Measurements from ENCODE around the gene RSRC1.
"Not testable (repeated sequence)": the region's sequence is repeated elsewhere in the genome, so short reads cannot be mapped to it uniquely, and the experiment has no call there.

Gene RSRC1

DNA sequence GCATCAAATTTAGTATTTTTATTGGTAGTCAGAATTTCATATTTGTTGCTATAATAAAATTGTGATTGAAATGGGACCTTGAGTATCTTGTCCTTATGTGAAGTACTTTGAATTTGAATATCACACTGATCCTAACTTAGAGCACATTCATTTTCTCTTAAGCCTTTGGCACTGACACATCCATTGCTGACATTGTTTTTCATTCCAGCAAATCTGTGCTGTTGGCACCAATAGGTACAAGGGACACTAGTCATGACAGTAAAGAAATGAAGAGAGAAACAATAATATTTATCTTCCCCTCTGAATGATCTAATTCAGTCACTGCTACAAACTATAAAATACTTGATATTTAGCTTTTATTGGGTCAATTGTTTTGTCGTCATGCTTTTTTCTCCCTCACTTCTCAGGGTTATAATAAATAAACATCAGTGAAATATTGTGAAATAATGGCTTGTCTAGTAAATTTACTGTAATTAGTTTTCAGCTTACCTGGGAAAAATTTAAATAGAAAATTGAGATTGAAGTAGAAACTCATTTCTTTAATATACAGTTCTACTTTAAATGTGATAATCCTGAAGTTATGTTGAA is 294.3 kb downstream of the RSRC1 start:
- no peak for DNase-seq
- ATAC-seq: no peak

DNA sequence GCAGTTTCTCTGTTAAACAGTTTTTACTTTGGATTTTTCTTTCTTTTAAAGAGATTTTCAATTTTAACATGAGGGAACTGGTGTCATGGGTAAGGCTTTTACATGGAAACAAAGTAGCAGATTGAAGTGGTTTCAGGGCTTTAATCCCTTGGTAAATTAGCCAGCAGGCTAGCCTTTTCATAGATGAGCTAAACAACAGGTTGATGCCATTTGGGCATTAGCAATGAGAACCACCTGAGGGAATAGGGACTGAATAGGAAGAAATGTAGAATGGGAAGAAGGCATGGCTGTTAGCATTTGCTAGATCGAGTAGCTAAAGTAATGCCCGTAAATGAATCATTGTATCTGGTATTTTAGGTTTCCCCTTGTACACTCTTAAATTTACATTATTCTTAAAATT is 295.6 kb downstream of the RSRC1 start:
- no peak for ATAC-seq
- no peak for DNase-seq

DNA sequence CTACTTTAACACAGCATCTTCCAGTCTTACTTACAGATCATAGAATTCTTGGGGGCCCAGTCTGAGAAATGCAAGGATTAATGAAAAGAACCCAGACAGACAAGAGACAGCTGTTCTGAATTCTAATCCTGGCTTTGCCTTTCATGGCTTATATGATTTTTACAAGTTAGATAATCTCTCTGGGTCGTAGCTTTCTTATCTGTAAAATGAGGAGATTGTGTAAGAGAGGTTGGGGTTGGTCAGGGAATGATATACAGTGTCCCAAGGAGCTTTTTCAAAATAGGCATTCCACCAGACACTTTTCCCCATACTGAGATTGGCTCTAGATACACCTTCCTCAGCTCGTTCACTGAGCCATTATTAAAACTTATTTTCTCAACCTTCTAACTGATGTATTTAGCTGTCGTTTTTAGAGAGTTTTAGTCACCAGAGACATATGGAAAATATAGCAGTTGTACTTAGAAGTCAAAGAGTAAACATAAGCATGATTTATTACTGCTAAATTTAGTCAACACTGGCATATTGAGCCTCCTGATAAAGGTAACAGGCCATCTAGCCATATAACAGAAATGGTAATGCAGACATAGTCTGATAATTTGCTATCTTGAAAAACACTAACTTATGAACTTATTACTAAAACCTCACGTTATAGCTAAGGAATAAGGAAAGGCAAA is 298.1 kb downstream of the RSRC1 start:
- ATAC-seq (no peak), DNase-seq (no peak)

DNA sequence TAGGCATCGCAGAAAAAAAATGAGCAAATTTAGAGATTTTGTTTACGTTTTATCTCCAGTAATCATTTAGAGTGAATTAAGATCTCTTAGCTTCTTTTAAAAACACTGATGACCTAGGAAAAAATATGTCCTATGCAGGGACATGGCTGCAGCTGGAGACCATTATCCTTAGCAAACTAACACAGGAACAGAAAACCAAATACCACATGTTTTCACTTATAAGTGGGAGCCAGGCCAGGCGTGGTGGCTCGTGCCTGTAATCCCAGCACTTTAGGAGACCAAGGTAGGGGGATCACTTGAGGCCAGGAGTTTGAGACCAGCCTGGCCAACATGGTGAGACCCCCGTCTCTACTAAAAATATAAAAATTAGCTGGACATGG is 298.6 kb downstream of the RSRC1 start:
- not testable (repeated sequence) for ATAC-seq, DNase-seq

DNA sequence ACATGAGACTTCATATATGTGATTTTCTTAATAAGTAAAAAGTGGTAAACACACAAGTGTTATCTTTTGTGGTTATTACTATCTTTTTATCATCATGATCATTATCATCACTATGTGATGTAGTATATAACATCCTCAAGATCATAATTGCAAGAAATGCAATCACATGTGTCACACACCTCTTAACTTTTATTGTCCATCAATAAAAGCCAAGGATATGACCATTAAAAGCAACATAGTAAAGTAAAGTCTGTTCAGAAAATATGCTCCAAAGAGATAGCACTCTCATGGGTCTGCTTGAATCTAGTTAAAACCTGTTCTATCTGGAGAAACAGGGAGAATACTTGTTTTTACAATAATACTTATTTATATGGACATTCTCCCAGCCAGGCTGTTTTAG is 308.1 kb downstream of the RSRC1 start:
- ATAC-seq (no peak), DNase-seq (no peak)

DNA sequence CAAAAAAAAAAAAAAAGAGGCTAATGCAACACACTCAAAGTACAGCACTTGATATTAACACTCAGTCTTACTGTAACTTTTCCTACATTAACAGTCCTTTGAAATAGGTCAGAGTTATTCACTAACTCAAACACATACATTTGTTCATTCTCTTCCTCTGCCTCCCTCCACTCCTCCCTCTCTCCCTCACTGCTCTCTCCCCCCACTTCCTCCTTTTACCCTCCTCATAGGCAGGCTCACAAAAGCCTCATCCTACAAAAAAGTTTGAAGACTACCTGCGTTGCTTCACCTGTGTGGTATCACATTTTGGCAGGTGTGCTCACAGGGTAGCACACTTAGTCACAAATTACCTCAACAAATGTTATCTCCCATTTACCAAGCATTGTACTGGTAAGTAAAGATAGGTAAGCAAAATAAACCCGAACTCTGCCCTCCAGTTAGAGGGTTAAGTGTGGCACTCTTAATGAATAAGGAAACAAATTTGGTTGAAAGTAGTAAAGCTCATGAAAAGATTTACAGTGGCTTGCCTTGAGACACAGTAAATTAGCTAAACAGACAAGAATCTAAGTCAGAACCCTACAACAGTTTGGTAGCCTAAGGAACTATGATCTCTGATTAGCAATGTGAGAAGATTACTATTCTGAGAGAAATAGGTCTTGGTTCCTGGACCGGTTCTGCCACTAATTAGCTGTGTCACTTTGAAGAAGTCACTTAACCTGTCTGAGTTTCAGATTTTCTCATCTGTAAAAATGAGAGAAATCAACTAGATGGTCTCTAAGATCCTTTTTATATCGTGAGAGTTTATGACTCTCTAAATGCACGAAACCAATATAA is 310.1 kb downstream of the RSRC1 start:
- ATAC-seq (no peak), DNase-seq (no peak)

DNA sequence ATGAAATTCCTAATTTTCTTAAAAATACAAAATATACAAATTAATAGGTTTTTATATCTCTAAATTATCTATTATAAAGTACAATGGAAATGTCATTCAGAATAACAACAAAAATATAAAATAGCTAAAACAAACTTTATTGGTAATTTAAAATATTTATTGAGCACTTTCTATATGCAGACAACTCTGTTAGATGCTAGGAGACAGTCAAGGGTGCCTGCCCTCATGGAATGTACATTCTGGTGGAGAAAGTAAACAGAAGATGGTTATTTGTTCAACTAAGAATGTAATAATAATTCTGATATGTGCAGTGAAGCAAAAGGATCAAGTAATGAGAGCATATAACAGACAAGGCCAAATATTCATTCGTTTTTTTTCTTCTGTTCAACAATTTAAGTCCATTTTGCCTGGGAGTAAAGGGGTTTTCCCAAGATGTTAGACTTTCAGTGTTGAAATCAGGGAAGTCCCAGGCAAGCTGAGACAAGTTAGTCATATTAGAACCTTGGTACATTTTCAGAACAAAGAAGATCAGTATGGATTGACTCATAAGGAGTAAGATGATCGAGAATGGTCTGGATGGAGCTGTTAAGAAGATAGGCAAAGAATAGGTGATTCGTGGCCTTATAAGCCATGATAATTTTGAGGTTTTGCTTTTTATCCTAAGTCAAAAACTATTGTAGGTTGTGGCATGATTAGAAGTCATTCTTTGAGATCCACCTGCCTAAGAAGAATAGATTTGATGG is 310.9 kb downstream of the RSRC1 start:
- peak; percentile 98 for ATAC-seq

DNA sequence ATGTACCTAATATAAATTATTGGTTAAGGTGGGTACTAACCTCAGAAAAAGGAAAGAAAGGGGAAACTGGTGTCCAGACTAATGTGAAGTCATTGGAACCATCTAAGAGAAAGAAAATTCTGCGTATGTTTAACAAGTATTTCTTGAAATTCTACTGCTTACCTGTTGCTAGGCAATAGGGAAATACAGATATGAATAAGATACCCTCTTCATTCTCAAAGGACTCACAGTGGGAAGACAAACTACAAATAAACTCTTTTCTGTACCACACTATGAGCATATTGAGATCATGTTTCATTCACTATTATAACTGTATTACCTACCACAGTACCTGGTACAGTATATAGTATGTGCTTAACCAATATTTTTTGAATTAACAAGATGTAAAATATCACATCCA is 320.6 kb downstream of the RSRC1 start:
- no peak for DNase-seq
- ATAC-seq: no peak

More for the DNA sequence above, 310.9 kb downstream of the RSRC1 start:
- no peak for DNase-seq

DNA sequence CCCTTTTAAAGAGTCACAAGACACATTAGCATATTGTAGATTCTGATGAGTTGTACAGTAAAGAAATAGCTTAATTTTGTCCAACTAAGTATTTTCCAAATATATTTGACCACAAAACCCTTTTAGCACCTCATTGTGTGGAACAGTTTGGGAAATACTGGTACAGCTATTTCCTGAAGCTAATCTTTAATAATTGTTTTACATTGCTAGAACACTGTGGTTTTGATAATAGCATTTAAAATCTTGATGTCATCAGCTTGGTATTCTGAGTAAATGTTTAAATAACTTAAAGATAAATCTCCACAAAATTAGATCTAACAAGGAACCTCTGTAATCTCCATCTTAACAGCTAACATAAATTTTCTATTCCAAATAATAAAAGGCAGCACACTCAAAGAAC is 321.1 kb downstream of the RSRC1 start:
- no peak for DNase-seq
- ATAC-seq: no peak

DNA sequence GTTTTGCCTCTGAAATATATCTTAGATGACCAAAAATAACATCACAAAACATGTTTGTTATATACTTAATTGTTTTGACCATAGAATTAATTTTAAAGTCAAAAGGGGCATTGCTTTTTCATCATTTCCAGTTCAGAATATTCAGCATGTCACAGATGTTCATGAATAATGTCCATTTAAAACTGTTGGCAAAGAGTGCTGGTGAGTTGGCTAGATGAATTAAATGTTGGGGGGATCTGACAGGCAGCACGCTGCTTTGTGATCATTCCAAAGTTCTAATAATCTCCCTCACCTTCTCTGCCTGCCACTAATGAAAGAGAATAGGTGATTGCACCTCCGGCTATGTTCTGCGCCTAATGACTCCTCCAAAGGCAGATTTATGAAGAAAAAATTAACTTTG is 321.9 kb downstream of the RSRC1 start:
- ATAC-seq (no peak), DNase-seq (no peak)

DNA sequence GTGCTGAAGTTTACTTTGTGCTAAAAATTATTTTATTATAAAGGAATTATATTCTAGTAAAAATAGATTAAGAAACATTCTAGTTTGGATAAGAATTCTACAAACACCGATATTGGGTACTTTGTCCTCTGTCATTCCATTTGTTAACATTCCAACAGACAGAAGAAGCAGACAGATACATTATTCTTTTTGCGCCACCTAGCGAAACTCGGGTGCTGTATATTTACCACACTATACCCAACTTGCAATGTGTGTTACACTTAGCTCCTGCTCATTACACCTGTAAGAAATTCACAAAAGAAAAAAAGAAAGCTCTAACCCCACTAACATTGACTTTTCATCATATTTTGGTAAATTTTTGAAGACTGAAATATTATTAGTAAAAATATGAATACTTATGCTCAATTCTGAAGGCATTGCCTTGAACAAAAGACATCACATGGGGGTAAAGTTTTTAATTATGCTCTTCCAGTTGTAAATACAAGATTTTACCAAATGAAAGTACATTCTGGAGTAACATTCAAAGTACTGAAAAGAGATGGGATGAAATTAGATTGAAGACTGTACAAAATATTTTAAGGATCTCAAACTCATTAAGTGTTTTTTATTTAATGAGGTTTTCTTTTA is 324.6 kb downstream of the RSRC1 start:
- DNase-seq: peak; percentile 28
- no peak for ATAC-seq

DNA sequence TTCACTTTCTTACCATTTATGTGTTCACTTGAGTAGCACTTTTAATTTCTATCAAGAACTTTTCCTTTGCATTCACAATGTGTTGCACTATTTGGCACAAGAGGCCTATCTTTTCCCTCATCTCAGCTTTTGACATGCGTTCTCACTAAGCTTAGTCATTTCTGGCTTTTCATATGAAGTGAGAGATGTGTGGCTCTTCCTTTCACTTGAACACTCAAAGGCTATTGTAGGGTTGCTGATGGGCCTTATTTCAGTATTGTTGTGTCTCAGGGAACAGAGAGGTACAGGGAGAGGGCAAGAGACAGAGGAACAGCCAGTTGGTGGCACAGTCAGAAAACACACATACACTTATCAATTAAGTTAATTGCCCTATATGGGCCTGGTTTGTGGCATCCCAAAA is 333.7 kb downstream of the RSRC1 start:
- no peak for DNase-seq
- ATAC-seq: peak; percentile 63

DNA sequence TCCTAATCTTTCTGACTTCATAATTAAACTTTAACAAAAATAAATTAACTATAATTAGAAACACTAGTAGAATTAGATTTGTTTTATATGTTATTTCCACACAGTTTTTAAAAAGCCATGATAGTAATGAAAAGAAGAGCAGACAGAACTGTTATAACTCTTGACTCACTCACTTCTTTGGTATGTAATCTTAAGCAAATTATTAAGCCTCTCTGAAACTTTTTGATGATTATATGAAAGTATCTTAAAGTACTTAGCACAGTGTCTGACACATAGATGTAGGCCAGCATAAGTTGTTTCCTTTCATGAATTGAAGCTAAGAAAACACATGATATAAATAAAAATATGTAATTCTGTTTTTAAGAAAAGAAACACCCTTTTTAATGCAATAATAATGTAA is 337.5 kb downstream of the RSRC1 start:
- no peak for DNase-seq
- no peak for ATAC-seq

DNA sequence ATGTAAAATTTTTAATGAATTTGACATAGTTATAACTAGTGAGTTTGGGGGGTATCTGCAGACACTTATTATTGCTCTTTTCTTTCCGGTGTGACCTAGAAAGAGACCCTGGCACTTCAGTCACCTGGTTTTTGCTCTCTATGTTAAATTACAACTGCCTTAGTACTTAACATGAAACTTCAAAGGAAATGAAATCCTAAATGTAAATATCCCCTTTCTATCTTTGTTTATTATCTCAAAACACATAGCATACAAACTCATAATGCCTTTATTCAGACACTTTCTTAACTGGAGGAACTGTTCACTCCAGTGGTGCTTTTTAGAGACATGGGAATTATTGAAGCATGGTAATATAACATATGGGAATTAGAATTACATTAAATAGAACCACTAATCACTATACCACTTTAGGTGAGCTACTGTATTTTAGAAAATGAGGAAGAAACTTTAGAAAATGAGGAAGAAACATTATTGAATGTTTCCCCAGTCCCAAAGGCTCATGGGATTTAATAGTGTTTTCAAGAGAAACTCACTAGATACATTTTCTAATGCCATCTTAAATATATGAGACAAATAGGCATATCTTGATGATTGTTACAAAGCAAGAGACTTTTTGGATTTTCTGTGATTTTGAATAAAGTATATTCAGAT is 341.6 kb downstream of the RSRC1 start:
- ATAC-seq: no peak

DNA sequence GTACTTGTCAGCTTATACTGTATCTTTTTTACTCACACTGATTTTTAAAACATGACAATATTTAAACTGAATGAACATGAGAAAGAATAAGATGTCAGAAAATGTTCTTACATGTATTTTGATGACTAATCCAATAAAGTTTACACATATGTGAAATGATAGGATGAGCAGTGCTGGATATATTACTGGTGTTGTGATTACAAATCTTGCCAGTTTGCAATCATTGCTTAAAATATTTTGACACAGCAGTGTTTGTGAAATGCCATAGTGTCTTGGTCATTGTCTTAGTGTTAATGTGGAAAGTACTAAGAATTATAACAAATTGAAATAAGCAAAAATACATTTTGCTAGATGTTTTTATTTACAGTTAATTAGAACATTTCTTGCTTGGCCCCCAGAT is 342.4 kb downstream of the RSRC1 start:
- no peak for ATAC-seq
- no peak for DNase-seq

More for the DNA sequence above, 341.6 kb downstream of the RSRC1 start:
- DNase-seq: no peak

DNA sequence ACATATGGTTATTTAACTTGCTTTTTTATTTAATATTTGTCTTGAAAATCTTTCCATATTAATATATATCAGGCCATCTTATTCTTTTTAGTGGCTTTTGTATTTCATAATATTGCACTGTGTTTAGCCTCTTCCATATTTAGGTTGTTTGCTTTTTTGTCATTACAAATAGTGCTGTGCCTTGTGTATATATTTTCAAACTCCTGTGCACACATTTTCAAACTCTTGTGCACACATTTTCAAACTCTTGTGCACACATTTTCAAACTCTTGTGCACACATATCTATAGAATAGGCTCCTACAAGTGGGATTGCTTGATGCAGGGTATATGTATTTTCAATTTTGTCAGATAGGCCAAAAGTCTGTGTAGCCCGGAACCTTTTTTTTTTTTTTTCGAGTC is 343.1 kb downstream of the RSRC1 start:
- ATAC-seq (no peak), DNase-seq (no peak)

DNA sequence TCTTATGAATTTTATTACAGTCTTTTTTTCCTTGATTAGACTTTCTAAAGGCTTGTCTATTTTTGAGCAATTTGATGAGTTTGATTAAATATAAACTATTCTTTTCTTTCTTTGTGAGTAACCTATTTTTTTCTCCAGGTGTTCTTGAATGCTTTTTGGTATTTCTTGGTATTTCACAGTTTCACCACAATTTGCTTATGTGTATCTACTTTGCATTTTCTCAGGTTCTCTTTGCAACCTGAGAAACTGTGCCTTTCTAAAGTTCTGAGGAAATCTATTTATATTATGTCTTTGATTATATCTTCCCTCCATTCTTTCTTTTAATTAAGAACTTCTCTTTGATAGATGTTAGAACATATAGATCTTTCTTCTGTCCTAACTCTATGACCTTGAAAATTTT is 344.0 kb downstream of the RSRC1 start:
- DNase-seq: no peak
- no peak for ATAC-seq

DNA sequence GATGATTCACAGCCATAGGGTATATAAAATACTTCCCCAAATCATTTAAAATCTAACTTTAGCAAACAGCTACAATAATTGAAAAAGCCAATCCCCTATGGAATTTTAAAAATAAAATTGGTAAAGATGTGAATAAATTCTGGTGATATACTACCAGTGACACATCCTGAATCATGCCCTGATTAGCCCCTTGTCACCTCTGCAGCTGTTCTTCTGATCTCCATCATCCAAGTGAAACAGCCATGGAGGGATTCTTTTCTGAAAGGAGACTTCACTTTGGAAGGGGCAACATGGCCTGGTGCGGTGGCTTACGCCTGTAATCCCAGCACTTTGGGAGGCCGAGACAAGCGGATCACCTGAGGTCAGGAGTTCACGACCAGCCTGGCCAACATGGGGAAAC is 345.5 kb downstream of the RSRC1 start:
- ATAC-seq: no peak

DNA sequence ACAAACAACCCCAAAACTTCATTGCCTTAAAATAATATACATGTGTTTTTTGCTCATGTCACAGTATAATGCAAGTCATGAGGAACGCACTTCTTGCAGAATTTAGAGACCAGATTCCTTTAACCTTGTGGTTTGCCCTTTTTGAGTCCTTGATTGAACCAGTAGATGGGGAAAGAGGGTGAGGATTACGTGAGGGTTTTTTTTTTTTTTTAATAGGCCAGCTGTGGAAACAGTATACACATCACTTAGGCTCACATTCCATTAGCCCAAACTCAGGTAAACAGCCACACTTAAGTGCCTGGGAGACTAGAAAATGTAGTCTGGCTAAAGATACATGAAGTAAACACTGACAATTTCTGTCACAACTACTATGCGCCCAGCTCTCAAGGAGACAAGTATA is 346.2 kb downstream of the RSRC1 start:
- DNase-seq (no peak), ATAC-seq (no peak)

More for the DNA sequence above, 345.5 kb downstream of the RSRC1 start:
- no peak for DNase-seq

DNA sequence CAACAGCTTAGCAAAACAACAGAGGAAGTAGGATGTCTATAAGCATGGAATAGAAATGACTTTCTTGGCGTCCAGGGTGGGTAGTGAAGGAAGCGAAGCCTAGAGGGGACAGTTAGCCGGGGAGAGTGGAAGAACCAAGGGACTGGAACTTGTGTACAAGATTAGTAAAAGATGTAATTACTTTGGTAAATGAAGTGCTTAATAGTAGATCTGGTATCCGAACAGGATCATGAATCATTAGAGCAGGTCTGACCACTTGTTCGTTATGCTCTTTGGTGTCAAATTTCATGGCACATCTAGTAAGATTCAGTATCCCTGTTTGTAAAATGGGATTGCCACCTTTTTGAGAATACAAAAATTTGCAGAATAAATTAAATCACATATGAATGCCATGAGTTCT is 348.6 kb downstream of the RSRC1 start:
- no peak for ATAC-seq
- DNase-seq: no peak

DNA sequence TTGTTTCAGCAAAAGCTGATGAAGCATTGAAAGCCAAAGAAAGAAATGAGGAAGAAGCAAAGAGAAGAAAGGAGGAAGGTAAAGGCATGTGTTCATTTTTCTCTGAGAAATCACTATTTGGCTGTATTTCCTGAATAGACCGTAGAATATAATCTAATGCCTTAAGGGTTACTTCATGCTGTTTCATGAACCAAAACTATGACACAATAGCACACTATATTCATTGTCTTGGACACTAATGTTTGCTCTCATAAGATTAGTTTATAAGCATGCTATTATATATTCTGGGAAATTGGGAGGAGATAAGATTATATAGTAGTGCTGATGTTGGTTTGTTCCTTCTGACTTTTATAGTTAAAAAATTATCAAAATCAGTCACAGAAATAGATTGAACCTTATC is 351.0 kb downstream of the RSRC1 start:
- DNase-seq: no peak

DNA sequence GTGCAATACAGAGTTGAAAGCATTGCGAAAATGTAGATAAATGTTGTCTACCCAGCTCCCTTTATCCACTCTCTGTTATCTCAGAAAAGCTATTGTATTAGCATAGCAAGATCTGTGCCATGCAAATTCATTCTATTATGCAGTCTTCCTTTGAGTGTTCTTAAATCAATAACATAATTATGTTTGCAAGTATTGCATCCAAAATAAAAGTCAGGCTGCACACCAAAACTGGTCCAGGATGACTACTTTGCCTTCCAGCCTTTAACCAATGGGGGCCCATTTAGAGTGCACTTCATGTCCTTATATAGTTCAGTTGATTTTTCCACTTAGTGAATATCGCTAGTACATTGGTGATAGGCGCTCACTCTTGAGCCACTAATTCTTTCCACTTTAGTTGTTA is 353.7 kb downstream of the RSRC1 start:
- no peak for DNase-seq
- no peak for ATAC-seq

More for the DNA sequence above, 351.0 kb downstream of the RSRC1 start:
- no peak for ATAC-seq
